ENCODE measurements around the gene IFT20.

- TF ChIP-seq CTCF (IDR thresholded peaks at IDR 0.05) (no peak), POLR2A (IDR thresholded peaks at IDR 0.05) (no peak)
Observed at GRCh38 chr17:28324781-28325180, 10.5 kb downstream of the IFT20 start.

Data from thyroid gland (tissue), 4 donors.